ENCODE data around the gene SSRP1.
"Not testable (repeated sequence)": the region's sequence is repeated elsewhere in the genome, so short reads cannot be mapped to it uniquely, and the experiment has no call there.

Gene SSRP1

GRCh38 chr11:57300785-57301184 lies 34.9 kb downstream of the SSRP1 start:
- no peak for DNase-seq

GRCh38 chr11:57299150-57299737 lies 36.4 kb downstream of the SSRP1 start:
- no peak for DNase-seq

- no peak for DNase-seq
Measured at GRCh38 chr11:57297221-57297620, 38.5 kb downstream of the SSRP1 start.

GRCh38 chr11:57296205-57296604 lies 39.5 kb downstream of the SSRP1 start:
- not testable (repeated sequence) for DNase-seq

- no peak for DNase-seq
Measured at GRCh38 chr11:57294225-57295131, 41.2 kb downstream of the SSRP1 start.

- DNase-seq = no peak
Measured at GRCh38 chr11:57290288-57290687, 45.4 kb downstream of the SSRP1 start.

- DNase-seq = no peak
Measured at GRCh38 chr11:57288771-57289579, 46.7 kb downstream of the SSRP1 start.

- DNase-seq = no peak
Measured at GRCh38 chr11:57287884-57288283, 47.8 kb downstream of the SSRP1 start.

GRCh38 chr11:57283231-57283990 lies 52.3 kb downstream of the SSRP1 start:
- no peak for DNase-seq

GRCh38 chr11:57281546-57281945 lies 54.1 kb downstream of the SSRP1 start:
- not testable (repeated sequence) for DNase-seq

- no peak for DNase-seq
Measured at GRCh38 chr11:57279116-57279515, 56.6 kb downstream of the SSRP1 start.

- no peak for DNase-seq
Measured at GRCh38 chr11:57278721-57279095, 57.0 kb downstream of the SSRP1 start.

GRCh38 chr11:57277845-57278720 lies 57.6 kb downstream of the SSRP1 start:
- no peak for DNase-seq

GRCh38 chr11:57276971-57277675 lies 58.6 kb downstream of the SSRP1 start:
- DNase-seq = no peak

GRCh38 chr11:57276169-57276970 lies 59.3 kb downstream of the SSRP1 start:
- DNase-seq = no peak
